Lower leg skin (tissue), 4 donors: ENCODE data around the gene SERPINC1. TPM values are rescaled to one million over a fixed set of nuclear protein-coding genes. Genes with fewer than 3 reads are reported as not detected.
"Not testable (repeated sequence)": the region's sequence is repeated elsewhere in the genome, so short reads cannot be mapped to it uniquely, and the experiment has no call there.

Experiments used
- DNase-seq, 2 donors: peaks; one replicate each; pipeline ENCODE4 v3.0.0-alpha.2; 2019; ENCODE audit warnings: low spot score in 2 of 2
- H3K4me3 ChIP-seq: fragments of 200-600 bp; sonication (generic); 2 replicates; pipeline ENCODE4 v1.5.1; 2017; ENCODE audit warnings: mild to moderate bottlenecking, low read depth; ENCODE audit not compliant: poor library complexity, severe bottlenecking
- POLR2A ChIP-seq, 2 donors: fragments of 450-650 bp; IDR thresholded peaks; one replicate each; pipeline ENCODE4 v1.6.1; 2016 to 2017; ENCODE audit warnings: antibody characterized with exemption in 2 of 2, mild to moderate bottlenecking in 1 of 2, moderate library complexity in 1 of 2
- WGBS, 2 donors: methylation state at CpG; one replicate each; pipeline ENCODE4 v1.1.5; 2018; 5-methylcytosine and 5-hydroxymethylcytosine counted together
- intact Hi-C: fragments of 100-400 bp; cut with DNase I; formaldehyde crosslinking; loops from one replicate; pipeline ENCODE4 v1.15.0; 2023; ENCODE audit warnings: low total_unique reads
- total RNA-seq, 4 donors: library from RNA; depleted of rRNA; stranded (reverse); fragments of >200 nt; gene quantifications; one replicate each; pipeline ENCODE4 v1.1.0, GENCODE V29; 2016
- TF ChIP-seq, protein P1 (sequence below), 3 donors: fragments of 450-650 bp; IDR thresholded peaks; one replicate each; pipeline ENCODE4 v1.5.1; 2016; ENCODE audit warnings: antibody characterized with exemption in 3 of 3, mild to moderate bottlenecking in 3 of 3, moderate library complexity in 2 of 3

SERPINC1 gene
- total RNA-seq, 4 donors from 2014 or later = not detected

DNA sequence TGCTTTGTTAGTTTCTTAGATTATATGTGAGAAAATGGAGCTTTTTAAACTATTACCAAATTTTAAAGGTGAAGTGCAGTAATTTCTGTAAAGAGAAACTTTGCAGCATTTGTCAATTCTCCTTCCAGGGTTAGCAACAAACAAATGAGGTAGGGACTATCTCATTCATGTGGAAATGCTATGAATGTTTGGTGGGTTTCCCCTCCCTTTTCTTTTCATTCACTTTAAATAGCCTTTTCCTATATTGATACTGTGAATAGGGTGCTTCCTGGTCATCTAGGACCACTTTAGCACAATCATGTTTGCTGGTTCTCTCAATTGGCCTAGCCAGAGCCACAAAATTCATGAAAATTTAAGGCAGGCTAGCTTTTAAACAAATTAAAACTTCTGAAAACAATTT lies 28.4 kb downstream of the SERPINC1 start:
- TF ChIP-seq, protein P1, sequence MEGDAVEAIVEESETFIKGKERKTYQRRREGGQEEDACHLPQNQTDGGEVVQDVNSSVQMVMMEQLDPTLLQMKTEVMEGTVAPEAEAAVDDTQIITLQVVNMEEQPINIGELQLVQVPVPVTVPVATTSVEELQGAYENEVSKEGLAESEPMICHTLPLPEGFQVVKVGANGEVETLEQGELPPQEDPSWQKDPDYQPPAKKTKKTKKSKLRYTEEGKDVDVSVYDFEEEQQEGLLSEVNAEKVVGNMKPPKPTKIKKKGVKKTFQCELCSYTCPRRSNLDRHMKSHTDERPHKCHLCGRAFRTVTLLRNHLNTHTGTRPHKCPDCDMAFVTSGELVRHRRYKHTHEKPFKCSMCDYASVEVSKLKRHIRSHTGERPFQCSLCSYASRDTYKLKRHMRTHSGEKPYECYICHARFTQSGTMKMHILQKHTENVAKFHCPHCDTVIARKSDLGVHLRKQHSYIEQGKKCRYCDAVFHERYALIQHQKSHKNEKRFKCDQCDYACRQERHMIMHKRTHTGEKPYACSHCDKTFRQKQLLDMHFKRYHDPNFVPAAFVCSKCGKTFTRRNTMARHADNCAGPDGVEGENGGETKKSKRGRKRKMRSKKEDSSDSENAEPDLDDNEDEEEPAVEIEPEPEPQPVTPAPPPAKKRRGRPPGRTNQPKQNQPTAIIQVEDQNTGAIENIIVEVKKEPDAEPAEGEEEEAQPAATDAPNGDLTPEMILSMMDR (IDR thresholded peaks at IDR 0.05) = no peak
- no peak for TF ChIP-seq POLR2A (IDR thresholded peaks at IDR 0.05)
- intact Hi-C loops = no loop called here
- DNase-seq = no peak
- H3K4me3 ChIP-seq = no peak overlapping the region

DNA sequence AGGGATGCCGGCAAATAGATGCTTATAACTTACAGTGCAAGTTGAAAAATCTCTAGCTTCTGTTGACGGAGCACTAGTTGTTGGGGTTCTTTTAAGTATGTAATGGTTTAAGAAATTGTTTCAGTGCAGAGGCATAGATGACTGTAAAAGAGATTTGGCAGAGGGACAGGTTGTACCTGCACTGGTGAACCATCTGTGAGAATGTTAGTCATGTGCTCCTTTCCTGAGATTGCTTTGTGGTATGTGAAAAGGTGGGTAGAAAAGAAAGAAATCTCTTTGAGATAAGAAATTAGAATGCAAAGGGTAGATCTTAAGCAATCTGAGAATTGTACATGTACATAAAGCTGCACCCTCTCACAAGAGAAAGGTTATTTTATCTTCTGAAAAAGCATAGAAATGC lies 29.5 kb downstream of the SERPINC1 start:
- WGBS, 2 donors = 95 to 100% methylated on average over 2 of the region's 2 CpGs
- DNase-seq = no peak
- TF ChIP-seq POLR2A (IDR thresholded peaks at IDR 0.05) = no peak
- TF ChIP-seq, protein P1 (IDR thresholded peaks at IDR 0.05) = no peak
- intact Hi-C loops = no loop called here
- H3K4me3 ChIP-seq = no peak overlapping the region

DNA sequence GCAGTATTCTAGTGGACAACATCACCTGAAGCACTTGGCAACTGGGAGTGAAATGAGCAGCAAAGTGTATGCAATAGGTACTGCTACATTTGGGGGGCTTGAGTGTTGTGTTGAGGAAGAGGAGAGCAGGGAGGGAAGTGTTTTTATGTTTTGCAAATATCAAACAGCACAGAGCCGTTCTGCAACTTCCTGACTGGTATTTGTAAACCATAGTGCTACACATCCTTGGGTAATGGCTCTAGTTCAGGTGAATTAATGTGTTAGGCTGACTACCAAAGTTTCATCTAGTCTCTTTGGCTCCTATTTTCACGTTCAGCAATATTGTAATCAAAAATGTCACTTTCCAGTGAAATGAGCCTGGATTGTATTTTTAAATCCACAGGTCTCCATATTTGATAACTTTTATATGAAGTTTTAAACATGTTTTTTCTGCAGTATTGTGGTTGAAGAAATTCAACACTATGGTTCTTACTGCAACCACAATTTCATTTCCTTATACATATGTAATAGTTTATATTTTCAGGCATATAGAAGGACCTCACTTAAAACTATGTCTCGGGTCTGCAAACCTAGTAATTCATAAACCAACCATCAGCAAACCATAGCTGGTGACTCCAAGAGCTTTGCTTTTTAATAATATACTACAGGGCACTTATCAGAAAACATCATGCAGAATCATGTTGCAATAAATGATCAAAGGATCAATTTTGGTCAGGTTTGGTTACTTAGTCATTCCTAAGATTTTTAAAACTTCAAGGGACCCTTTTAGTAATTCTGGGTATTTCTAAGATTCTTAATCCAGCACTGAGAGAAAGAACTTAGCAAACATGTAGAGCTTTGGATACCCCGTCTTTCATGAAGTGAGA lies 30.1 kb downstream of the SERPINC1 start:
- H3K4me3 ChIP-seq = no peak overlapping the region
- intact Hi-C loops = no loop called here
- DNase-seq = no peak
- 87 to 90% methylated on average over 4 of the region's 4 CpGs for WGBS, 2 donors
- TF ChIP-seq POLR2A (IDR thresholded peaks at IDR 0.05) = no peak
- TF ChIP-seq, protein P1 (IDR thresholded peaks at IDR 0.05) = no peak

DNA sequence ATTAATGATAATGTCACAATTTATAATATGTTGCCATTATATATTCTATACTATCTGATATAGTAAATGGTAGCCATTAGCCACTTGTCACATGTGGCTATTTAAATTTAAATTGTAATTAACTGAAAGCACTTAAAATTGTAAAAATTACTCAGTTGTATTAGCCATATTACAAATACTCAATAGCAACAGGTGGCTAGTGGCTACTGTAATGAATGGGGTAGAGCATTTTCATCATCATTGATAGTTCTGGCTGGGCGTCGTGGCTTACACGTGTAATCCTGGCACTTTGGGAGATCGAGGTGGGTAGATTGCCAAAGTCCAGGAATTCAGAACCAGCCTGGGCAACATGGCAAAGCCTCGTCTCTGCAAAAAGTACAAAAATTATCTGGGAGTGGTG lies 32.4 kb downstream of the SERPINC1 start:
- intact Hi-C loops = no loop called here
- DNase-seq = no peak
- no peak overlapping the region for H3K4me3 ChIP-seq
- TF ChIP-seq POLR2A (IDR thresholded peaks at IDR 0.05) = no peak
- TF ChIP-seq, protein P1 (IDR thresholded peaks at IDR 0.05) = no peak
- WGBS, 2 donors = 82 to 92% methylated on average over 5 of the region's 5 CpGs

DNA sequence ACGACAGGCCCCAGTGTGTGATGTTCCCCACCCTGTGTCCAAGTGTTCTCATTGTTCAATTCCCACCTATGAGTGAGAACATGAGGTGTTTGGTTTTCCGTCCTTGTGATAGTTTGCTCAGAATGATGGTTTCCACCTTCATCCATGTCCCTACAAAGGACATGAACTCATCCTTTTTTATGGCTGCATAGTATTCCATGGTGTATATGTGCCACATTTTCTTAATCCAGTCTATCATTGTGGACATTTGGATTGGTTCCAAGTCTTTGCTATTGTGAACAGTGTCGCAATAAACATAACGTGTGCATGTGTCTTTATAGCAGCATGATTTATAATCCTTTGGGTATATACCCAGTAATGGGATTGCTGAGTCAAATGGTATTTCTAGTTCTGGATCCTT lies 36.0 kb downstream of the SERPINC1 start:
- DNase-seq, intact Hi-C loops, H3K4me3 ChIP-seq: not testable (repeated sequence)
- 86 to 89% methylated on average over 4 of the region's 4 CpGs for WGBS, 2 donors

DNA sequence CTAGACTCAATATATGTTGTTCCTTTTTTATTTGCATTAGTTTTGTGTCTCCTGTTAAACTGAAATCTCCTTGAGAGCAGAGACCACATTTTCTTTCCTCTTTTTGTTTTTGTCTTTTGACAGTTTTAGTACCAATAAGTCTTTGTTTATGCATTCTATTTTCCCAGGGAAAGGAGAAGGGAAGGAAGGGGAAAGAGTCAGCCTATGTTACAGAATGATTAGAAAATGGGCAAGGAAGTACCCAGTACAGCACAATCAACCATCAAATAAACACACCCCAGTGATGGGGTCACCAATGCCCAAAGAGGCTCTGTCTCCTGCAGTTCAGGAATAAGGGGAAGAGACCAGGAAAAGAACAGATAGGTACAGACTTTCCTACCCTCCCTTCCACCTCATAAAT lies 38.9 kb downstream of the SERPINC1 start:
- intact Hi-C loops = no loop called here
- TF ChIP-seq, protein P1 (IDR thresholded peaks at IDR 0.05) = no peak
- TF ChIP-seq POLR2A (IDR thresholded peaks at IDR 0.05) = no peak
- no peak for DNase-seq
- no peak overlapping the region for H3K4me3 ChIP-seq
